Activated T-helper 1 cell treated with anti-CD3 and anti-CD28 coated beads, Interleukin-2, amount 50 U/mL, for 16 hours (primary cell): ENCODE results near the gene B4GALNT1.
"Not testable (repeated sequence)": the region's sequence is repeated elsewhere in the genome, so short reads cannot be mapped to it uniquely, and the experiment has no call there.

Experiments used
- DNase-seq, 2 donors: peaks; one replicate each; pipeline ENCODE4 v3.0.0-alpha.2; 2020; ENCODE audit warnings: low read depth in 1 of 2, low spot score in 1 of 2

The B4GALNT1 gene

GRCh38 chr12:57632958-57633840 lies at the start of gene B4GALNT1:
Gene B4GALNT1, minus strand, starts transcription at chr12:57633201. Its CDS starts 1,069 bp downstream, at chr12:57632132.
- peak; percentile 28 to 42 for DNase-seq

- no peak for DNase-seq
Observed at GRCh38 chr12:57679697-57680096, 46.7 kb upstream of the B4GALNT1 start.

DNA sequence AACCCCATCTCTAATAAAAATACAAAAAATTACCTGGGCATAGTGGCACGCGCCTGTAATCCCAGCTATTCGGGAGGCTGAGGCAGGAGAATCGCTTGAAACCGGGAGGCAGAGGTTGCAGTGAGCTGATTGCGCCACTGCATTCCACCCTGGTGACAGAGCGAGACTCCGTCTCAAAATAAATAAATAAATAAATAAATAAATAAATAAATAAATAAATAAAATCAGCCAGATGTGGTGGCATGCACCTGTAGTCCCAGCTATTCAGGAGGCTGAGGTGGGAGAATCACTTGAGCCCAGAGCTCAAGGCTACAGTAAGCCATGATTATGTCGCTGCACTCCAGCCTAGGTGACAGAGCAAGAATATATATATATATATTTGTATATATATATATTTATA lies 44.9 kb upstream of the B4GALNT1 start:
- DNase-seq = not testable (repeated sequence)

DNA sequence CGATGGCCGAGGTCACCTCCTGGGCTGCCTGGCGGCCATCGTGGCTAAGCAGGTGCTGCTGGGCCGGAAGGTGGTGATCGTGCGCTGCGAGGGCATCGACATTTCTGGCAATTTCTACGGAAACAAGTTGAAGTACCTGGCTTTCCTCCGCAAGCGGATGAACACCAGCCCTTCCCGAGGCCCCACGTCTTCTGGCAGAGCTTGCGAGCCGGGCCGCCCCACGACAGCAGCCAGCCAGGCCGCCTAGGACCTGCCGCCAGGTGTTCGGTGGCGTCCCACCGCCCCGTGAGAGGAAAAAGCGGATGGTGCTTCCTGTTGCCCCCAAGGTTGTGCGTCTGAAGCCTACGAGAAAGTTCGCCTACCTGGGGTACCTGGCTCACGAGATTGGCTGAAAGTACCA lies 41.7 kb upstream of the B4GALNT1 start:
- no peak for DNase-seq

GRCh38 chr12:57672801-57673200 lies 39.8 kb upstream of the B4GALNT1 start:
- DNase-seq = no peak

- DNase-seq = not testable (repeated sequence)
Observed at GRCh38 chr12:57671811-57672210, 38.8 kb upstream of the B4GALNT1 start.

- not testable (repeated sequence) for DNase-seq
Observed at GRCh38 chr12:57669691-57670090, 36.7 kb upstream of the B4GALNT1 start.

- DNase-seq = no peak
Observed at GRCh38 chr12:57666897-57667296, 33.9 kb upstream of the B4GALNT1 start.

GRCh38 chr12:57665066-57665820 lies 32.2 kb upstream of the B4GALNT1 start:
- DNase-seq = not testable (repeated sequence)

- DNase-seq = no peak
Observed at GRCh38 chr12:57661376-57661775, 28.4 kb upstream of the B4GALNT1 start.

- DNase-seq = no peak
Observed at GRCh38 chr12:57658890-57659289, 25.9 kb upstream of the B4GALNT1 start.

DNA sequence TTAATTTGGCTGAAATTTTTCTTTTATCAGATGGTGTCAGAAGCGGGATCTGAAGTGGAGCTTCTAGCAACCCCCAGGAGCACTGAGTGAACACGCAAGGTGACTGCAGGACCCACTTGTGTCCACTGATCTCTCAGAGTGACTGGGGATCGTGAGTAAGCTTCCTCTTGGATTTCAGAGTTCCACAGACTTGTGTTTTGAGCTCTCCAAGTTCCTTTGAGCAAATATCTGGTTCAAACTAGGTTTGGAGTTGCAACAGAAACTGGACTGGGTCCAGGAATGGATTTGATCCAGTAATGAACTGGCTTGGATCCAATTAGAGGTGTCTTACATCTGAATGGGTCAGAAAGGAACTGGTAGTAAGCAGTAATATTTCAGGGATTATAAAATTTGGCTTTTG lies 24.7 kb upstream of the B4GALNT1 start:
- DNase-seq = no peak

- not testable (repeated sequence) for DNase-seq
Observed at GRCh38 chr12:57656408-57656807, 23.4 kb upstream of the B4GALNT1 start.

GRCh38 chr12:57655541-57656240 lies 22.7 kb upstream of the B4GALNT1 start:
- DNase-seq = no peak

DNA sequence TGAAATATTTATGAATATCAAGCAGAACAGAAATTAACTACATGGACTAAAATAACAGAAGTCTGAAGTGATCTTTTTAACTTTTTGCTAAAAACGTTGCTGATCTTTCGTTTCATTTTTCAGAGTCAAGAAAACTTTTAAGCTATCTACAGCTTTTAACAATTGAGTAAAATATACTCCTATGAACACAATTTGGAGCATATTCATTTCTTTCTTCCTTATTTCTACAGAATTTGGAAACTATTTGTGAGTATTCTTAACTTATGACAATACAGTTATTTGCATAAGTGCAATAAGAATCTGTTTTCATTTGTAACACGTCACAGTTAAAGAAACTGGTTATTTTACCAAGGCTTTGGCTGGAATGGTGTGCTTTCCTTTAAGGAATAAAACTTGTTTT lies 21.0 kb upstream of the B4GALNT1 start:
- DNase-seq = no peak

- DNase-seq = not testable (repeated sequence)
Observed at GRCh38 chr12:57646659-57647049, 13.7 kb upstream of the B4GALNT1 start.

DNA sequence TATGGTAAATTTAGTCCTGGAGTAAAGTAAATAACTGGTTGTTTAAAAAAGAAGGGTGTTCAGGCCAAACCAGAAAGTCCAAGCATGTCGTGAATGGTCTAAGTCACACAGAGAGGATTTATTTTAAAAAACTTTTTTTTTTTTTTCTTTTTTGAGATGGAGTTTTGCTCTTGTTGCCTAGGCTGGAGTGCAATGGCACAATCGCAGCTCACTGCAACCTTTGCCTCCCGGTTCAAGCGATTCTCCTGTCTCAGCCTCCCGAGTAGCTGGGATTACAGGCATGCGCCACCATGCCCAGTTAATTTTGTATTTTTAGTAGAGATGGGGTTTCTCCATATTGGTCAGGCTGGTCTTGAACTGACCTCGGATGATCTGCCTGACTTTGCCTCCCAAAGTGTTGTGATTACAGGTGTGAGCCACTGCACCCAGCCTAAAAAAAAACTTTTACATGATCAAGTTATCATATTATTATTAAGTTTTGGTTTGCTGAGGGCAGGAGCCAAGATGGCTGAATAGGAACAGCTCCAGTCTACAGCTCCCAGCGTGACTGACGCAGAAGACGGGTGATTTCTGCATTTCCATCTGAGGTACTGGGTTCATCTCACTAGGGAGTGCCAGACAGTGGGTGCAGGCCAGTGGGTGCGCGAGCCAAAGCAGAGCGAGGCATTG lies 13.1 kb upstream of the B4GALNT1 start:
- DNase-seq = not testable (repeated sequence)

DNA sequence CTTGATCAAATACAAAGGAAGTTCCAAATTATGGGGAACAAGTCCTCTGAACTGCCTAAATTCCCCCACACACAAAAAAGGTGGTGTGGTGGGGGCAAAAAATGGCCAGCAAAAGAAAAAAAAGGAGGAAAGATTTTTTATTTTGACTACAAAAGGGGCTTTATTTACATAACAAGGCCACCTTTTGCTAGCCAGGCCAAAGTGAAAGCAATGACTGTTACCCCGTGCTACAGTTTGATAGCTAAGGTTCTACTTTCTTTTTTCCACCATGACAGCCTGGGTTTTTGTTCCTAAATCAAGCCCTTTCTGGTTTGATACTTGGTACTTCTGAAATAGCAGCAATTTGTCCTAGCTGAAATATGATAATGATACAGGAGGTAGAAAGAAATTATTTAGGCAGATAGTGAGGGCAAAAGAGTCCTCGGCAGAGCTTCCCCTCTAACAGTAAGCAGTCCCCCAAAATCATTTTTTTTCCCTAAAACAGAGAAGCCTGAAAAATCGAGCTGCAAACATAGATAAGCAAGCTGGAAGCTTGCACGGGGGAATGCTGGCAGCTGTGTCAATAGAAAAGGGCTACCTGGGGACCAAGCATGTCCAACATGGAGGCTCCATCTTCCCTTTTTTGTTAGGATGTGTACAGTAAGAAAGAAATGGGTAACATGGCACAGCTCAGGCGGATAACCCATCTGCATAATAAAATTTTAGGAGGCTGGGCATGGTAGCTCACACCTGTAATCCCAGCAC lies 8.9 kb upstream of the B4GALNT1 start:
- no peak for DNase-seq

- no peak for DNase-seq
Observed at GRCh38 chr12:57640175-57641042, 7.4 kb upstream of the B4GALNT1 start.
